BJ (cell line): ENCODE data around the gene UQCC2. TPM values are rescaled to one million over a fixed set of nuclear protein-coding genes. Genes with fewer than 3 reads are reported as not detected.

ENCODE experiments used
- CTCF ChIA-PET: fragments of 350-600 bp; formaldehyde crosslinking; extraction: SDS; loops from one replicate; lab custom pipeline; 2021; ENCODE audit warnings: antibody characterized with exemption, inconsistent platforms; lab: Yijun Ruan, JAX
- POLR2A ChIA-PET: fragments of 300-600 bp; sonication (Branson Sonifier 250); formaldehyde crosslinking; extraction: SDS; loops from one replicate; lab custom pipeline; 2021; ENCODE audit warnings: antibody characterized with exemption; lab: Charles Lee
- DNase-seq: peaks from one replicate; pipeline ENCODE4 v3.0.0-alpha.2; 2011; ENCODE audit warnings: low read depth
- H3K27me3 ChIP-seq: 2 replicates; pipeline ENCODE4 v1.6.0; 2011; ENCODE audit warnings: low read length; ENCODE audit not compliant: control insufficient read depth, insufficient read depth
- H3K36me3 ChIP-seq: 2 replicates; pipeline ENCODE4 v1.5.1; 2011; ENCODE audit warnings: low read length; ENCODE audit not compliant: control insufficient read depth, insufficient read depth
- H3K4me3 ChIP-seq: 2 replicates; pipeline ENCODE4 v1.5.1; 2011; ENCODE audit warnings: low read depth, mild to moderate bottlenecking, control low read depth, low read length
- CTCF ChIP-seq: IDR thresholded peaks from 2 replicates; pipeline ENCODE4 v1.5.1; 2011; ENCODE audit warnings: low read depth, mild to moderate bottlenecking, control low read depth, inconsistent platforms, low read length, moderate library complexity; ENCODE audit not compliant: insufficient read depth
- polyA plus RNA-seq: library from polyadenylated mRNA; depleted of rRNA; stranded (reverse); fragments of >200 nt; gene quantifications from 2 replicates; pipeline ENCODE4 v1.2.3, GENCODE V29; 2011

Gene UQCC2
- polyA plus RNA-seq, 1 experiment: 51.7 TPM

GRCh38 chr6:33686225-33686924 is 25.1 kb downstream of the UQCC2 start:
- CTCF ChIA-PET: interaction anchor here (2.4 kb wide), 1 partner anchor 96 kb away, joined by 10 read pairs; no protein-coding TSS in a partner anchor

GRCh38 chr6:33685411-33686224 is 25.9 kb downstream of the UQCC2 start:
- Histone ChIP-seq H3K4me3 (no peak overlapping the region), H3K27me3 (no peaks in the 10 kb centered on the region), H3K36me3 (peaks cover 57% of the 10 kb centered on the region)
- POLR2A ChIA-PET: no interaction called here
- DNase-seq: no peak
- CTCF ChIA-PET: interaction anchor here (2.4 kb wide), 1 partner anchor 96 kb away, joined by 10 read pairs; no protein-coding TSS in a partner anchor
- TF ChIP-seq CTCF: no peak

More at GRCh38 chr6:33686225-33686924, 25.1 kb downstream of the UQCC2 start:
- H3K36me3 ChIP-seq: peaks cover 61% of the 10 kb centered on the region
- TF ChIP-seq CTCF: no peak
- POLR2A ChIA-PET: no interaction called here
- H3K4me3 ChIP-seq: no peak overlapping the region
- no peak for DNase-seq
- H3K27me3 ChIP-seq: no peaks in the 10 kb centered on the region

- H3K27me3 ChIP-seq: no peaks in the 10 kb centered on the region
- TF ChIP-seq CTCF: no peak
- peaks cover 59% of the 10 kb centered on the region for H3K36me3 ChIP-seq
- POLR2A ChIA-PET: no interaction called here
- DNase-seq: no peak
- CTCF ChIA-PET: interaction anchor here (1.4 kb wide), 1 partner anchor 15 kb away, joined by 7 read pairs; no protein-coding TSS in a partner anchor
- no peak overlapping the region for H3K4me3 ChIP-seq
These were observed 26.5 kb downstream of the UQCC2 start for GRCh38 chr6:33684983-33685382.

GRCh38 chr6:33684428-33684896 is 27.0 kb downstream of the UQCC2 start:
- DNase-seq: no peak
- Histone ChIP-seq H3K27me3 (no peaks in the 10 kb centered on the region), H3K36me3 (peaks cover 59% of the 10 kb centered on the region), H3K4me3 (no peak overlapping the region)
- TF ChIP-seq CTCF: no peak
- POLR2A ChIA-PET: no interaction called here
- CTCF ChIA-PET: interaction anchor here (1.1 to 1.4 kb wide), 2 partner anchors 16 to 98 kb away, joined by 3 to 7 read pairs; no protein-coding TSS in a partner anchor
